GM23338 (cell line): Measurements from ENCODE around the gene EGFL7. TPM values are rescaled to one million over a fixed set of nuclear protein-coding genes. Genes with fewer than 3 reads are reported as not detected.

Experiments
- ATAC-seq: fragments of 200-7000 bp; cut with Tn5 transposase; 3 replicates; pipeline ENCODE4 v1.9.1; 2020
- DNase-seq: peaks from one replicate; pipeline ENCODE4 v3.0.0-alpha.2; 2015; ENCODE audit warnings: low spot score
- H2AFZ ChIP-seq: fragments of 200-600 bp; sonication (generic); 2 replicates; pipeline ENCODE4 v1.8.0; 2016; ENCODE audit warnings: antibody characterized with exemption, mild to moderate bottlenecking, moderate library complexity
- H3F3A ChIP-seq: fragments of 200-600 bp; sonication (generic); replicated peaks from 2 replicates; pipeline ENCODE4 v1.8.0; 2017; ENCODE audit warnings: antibody characterized with exemption, mixed run types, low read depth
- H3K27ac ChIP-seq: fragments of 200-600 bp; sonication (generic); 2 replicates; pipeline ENCODE4 v1.6.1; 2016; ENCODE audit warnings: low read depth
- H3K27me3 ChIP-seq: fragments of 200-600 bp; sonication (generic); 2 replicates; pipeline ENCODE4 v1.8.0; 2016; ENCODE audit warnings: mild to moderate bottlenecking, mixed run types, moderate library complexity; ENCODE audit not compliant: insufficient read depth
- H3K36me3 ChIP-seq: fragments of 200-600 bp; sonication (generic); 2 replicates; pipeline ENCODE4 v1.8.0; 2016; ENCODE audit warnings: mild to moderate bottlenecking; ENCODE audit not compliant: insufficient read depth
- H3K4me1 ChIP-seq: fragments of 200-600 bp; sonication (generic); 2 replicates; pipeline ENCODE4 v1.8.0; 2016; ENCODE audit warnings: mild to moderate bottlenecking, moderate library complexity; ENCODE audit not compliant: insufficient read depth
- H3K4me2 ChIP-seq: fragments of 200-600 bp; sonication (generic); 2 replicates; pipeline ENCODE4 v1.7.1; 2017; ENCODE audit warnings: mixed run types
- H3K4me3 ChIP-seq: fragments of 200-600 bp; sonication (generic); 2 replicates; pipeline ENCODE4 v1.6.1; 2016; ENCODE audit warnings: mixed run types
- H3K79me2 ChIP-seq: fragments of 200-600 bp; sonication (generic); replicated peaks from 2 replicates; pipeline ENCODE4 v1.8.0; 2017; ENCODE audit warnings: mild to moderate bottlenecking; ENCODE audit not compliant: insufficient read depth
- H3K9me2 ChIP-seq: fragments of 200-600 bp; sonication (generic); 2 replicates; pipeline ENCODE4 v1.8.0; 2017; ENCODE audit not compliant: insufficient read depth
- H4K20me1 ChIP-seq: fragments of 200-600 bp; sonication (generic); replicated peaks from 2 replicates; pipeline ENCODE4 v1.8.0; 2017; ENCODE audit warnings: mild to moderate bottlenecking; ENCODE audit not compliant: insufficient read depth
- H3K27ac Mint-ChIP-seq: 2 replicates; pipeline ENCODE4 v1.8.0; 2020; ENCODE audit warnings: inconsistent platforms, mild to moderate bottlenecking, moderate library complexity, mixed read lengths
- H3K27me3 Mint-ChIP-seq: 3 replicates; pipeline ENCODE4 v1.8.0; 2022; ENCODE audit warnings: low read depth, mild to moderate bottlenecking, moderate library complexity, mixed read lengths, inconsistent platforms; ENCODE audit not compliant: insufficient read depth, poor library complexity
- H3K36me3 Mint-ChIP-seq: 3 replicates; pipeline ENCODE4 v1.8.0; 2021; ENCODE audit warnings: low read depth, mild to moderate bottlenecking, inconsistent platforms, moderate library complexity, mixed read lengths
- H3K4me1 Mint-ChIP-seq: 3 replicates; pipeline ENCODE4 v1.8.0; 2020; ENCODE audit warnings: mild to moderate bottlenecking, inconsistent platforms, mixed read lengths
- H3K4me3 Mint-ChIP-seq: 3 replicates; pipeline ENCODE4 v1.8.0; 2021; ENCODE audit warnings: moderate library complexity, mild to moderate bottlenecking, inconsistent platforms, mixed read lengths
- H3K9me3 Mint-ChIP-seq: 3 replicates; pipeline ENCODE4 v1.8.0; 2020; ENCODE audit warnings: moderate library complexity, mild to moderate bottlenecking, inconsistent platforms, mixed read lengths
- CREB1 ChIP-seq: fragments of 250-450 bp; sonication (Bioruptor Pico); IDR thresholded peaks from 2 replicates; pipeline ENCODE4 v1.5.0; 2020; ENCODE audit warnings: low read depth, mild to moderate bottlenecking, moderate library complexity
- CTCF ChIP-seq, 2 experiments: fragments of 200-600 bp in 1 of 2; sonication (generic) in 1 of 2; conservative IDR thresholded peaks; 2 replicates each; pipeline versions ENCODE4 v1.5.1 to v1.6.1; 2016 to 2017; ENCODE audit warnings: antibody characterized with exemption in 2 of 2, low read depth in 2 of 2, mild to moderate bottlenecking in 2 of 2, moderate library complexity in 1 of 2
- EZH2 ChIP-seq: fragments of 200-600 bp; sonication (generic); IDR thresholded peaks from one replicate; pipeline ENCODE4 v1.8.0; 2017; ENCODE audit warnings: antibody characterized with exemption, mild to moderate bottlenecking, low read depth; ENCODE audit not compliant: unreplicated experiment
- NANOG ChIP-seq: IDR thresholded peaks from 2 replicates; pipeline ENCODE4 v1.6.1; 2016; ENCODE audit warnings: antibody characterized with exemption, borderline replicate concordance
- POLR2AphosphoS5 ChIP-seq: IDR thresholded peaks from 2 replicates; pipeline ENCODE4 v1.6.1; 2016; ENCODE audit warnings: antibody characterized with exemption, low read depth
- REST ChIP-seq: IDR thresholded peaks from one replicate; pipeline ENCODE4 v1.6.1; 2018; ENCODE audit warnings: antibody characterized with exemption; ENCODE audit not compliant: unreplicated experiment
- STAT1 ChIP-seq: IDR thresholded peaks from one replicate; pipeline ENCODE4 v1.6.1; 2016; ENCODE audit warnings: antibody characterized with exemption; ENCODE audit not compliant: unreplicated experiment
- ZNF114 ChIP-seq: fragments of 250-450 bp; sonication (Bioruptor Pico); IDR thresholded peaks from 2 replicates; pipeline ENCODE4 v1.5.0; 2020; ENCODE audit warnings: mild to moderate bottlenecking, moderate library complexity
- ZNF331 ChIP-seq: fragments of 250-450 bp; sonication (Bioruptor Pico); IDR thresholded peaks from 2 replicates; pipeline ENCODE4 v1.5.0; 2020; ENCODE audit warnings: low read depth, mild to moderate bottlenecking, moderate library complexity
- ZNF462 ChIP-seq: fragments of 250-450 bp; sonication (Bioruptor Pico); IDR thresholded peaks from 2 replicates; pipeline ENCODE4 v1.5.0; 2020; ENCODE audit warnings: mild to moderate bottlenecking, moderate library complexity
- polyA plus RNA-seq: library from polyadenylated mRNA; unstranded; fragments of >200 nt; fragmentation: Nextera tagmentation; extraction: Ambion mirVana; gene quantifications from 2 replicates; pipeline ENCODE4 v1.2.1, GENCODE V29; 2016
- total RNA-seq: library from RNA; depleted of rRNA; stranded (reverse); fragments of >200 nt; shearing (Covaris generic); gene quantifications from 2 replicates; pipeline ENCODE4 v1.2.3, GENCODE V29; 2014

Gene EGFL7
- total and polyA plus RNA-seq, 2 experiments from 2014 or later, result 44.4 to 60.8 TPM

- no peak for TF ChIP-seq ZNF462
Observed at GRCh38 chr9:136683173-136683745, 20.5 kb downstream of the EGFL7 start (continued).

DNA sequence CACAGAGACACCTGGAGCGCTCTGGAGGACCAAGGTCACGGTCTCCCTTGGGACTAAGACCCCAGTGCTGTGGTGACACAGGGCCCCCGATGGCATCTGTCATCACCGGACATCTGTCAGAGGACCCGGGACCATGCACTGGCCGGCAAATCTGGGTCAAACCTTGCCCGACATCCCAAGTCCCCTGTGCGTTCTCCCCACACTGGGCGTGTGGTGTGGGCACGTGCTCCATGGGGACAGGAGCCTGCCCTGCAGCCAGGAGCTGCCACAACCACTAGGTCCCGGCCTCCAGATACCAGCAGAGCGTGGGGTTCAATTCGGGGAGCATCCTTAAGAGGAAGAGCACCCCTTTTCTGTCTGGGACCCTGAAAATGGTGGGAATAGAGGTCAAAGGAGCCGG, 21.0 kb downstream of the EGFL7 start:
- Mint-ChIP-seq H3K27me3 (peaks cover 13% of the 10 kb centered on the region), H3K36me3 (no peaks in the 10 kb centered on the region), H3K4me1 (peaks cover 11% of the 10 kb centered on the region; the same call in 1 of the 3 replicates), H3K4me3 (no peak overlapping the region; the same call in 2 of the 3 replicates), H3K9me3 (no peaks in the 10 kb centered on the region), H3K27ac (no peak overlapping the region)
- no peaks in the 10 kb centered on the region; the same call in 1 of the 2 replicates for H3K4me1 ChIP-seq
- H3K79me2 ChIP-seq, result peaks cover 10% of the 10 kb centered on the region; the same call in 1 of the 2 replicates
- no peak for ATAC-seq
- H3K4me2 ChIP-seq, result no peak overlapping the region
- H3K36me3 ChIP-seq, result no peaks in the 10 kb centered on the region
- H4K20me1 ChIP-seq, result no peaks in the 10 kb centered on the region
- H3K27me3 ChIP-seq, result no peaks in the 10 kb centered on the region
- H3F3A ChIP-seq, result no peaks in the 10 kb centered on the region
- DNase-seq, result no peak
- no peak overlapping the region for H2AFZ ChIP-seq
- no peak overlapping the region for H3K27ac ChIP-seq
- no peaks in the 10 kb centered on the region for H3K9me2 ChIP-seq
- no peak overlapping the region for H3K4me3 ChIP-seq
- TF ChIP-seq EZH2 (no peak), POLR2AphosphoS5 (no peak), CTCF (conservative IDR thresholded peaks at IDR 0.05; ENCODE audit: low read depth in 2 of 2) (no peak), NANOG (no peak), ZNF114 (no peak), ZNF331 (CRISPR knock-in tag) (no peak), STAT1 (no peak), REST (no peak), CREB1 (no peak)
